NB4 (cell line): ENCODE data around the gene RAB3IL1.

ENCODE experiments used
- POLR2A ChIP-seq: IDR thresholded peaks from 2 replicates; pipeline ENCODE4 v1.6.1; 2011; ENCODE audit warnings: mild to moderate bottlenecking; ENCODE audit not compliant: insufficient read length; ENCODE audit errors: extremely low read depth
- TF ChIP-seq, protein P1 (sequence below): IDR thresholded peaks from one replicate; pipeline ENCODE4 v1.5.1; 2012; ENCODE audit warnings: low read depth, low read length
- TF ChIP-seq, protein P2 (sequence below): IDR thresholded peaks from 2 replicates; pipeline ENCODE4 v1.6.1; 2011; ENCODE audit warnings: low read depth, low read length

DNA sequence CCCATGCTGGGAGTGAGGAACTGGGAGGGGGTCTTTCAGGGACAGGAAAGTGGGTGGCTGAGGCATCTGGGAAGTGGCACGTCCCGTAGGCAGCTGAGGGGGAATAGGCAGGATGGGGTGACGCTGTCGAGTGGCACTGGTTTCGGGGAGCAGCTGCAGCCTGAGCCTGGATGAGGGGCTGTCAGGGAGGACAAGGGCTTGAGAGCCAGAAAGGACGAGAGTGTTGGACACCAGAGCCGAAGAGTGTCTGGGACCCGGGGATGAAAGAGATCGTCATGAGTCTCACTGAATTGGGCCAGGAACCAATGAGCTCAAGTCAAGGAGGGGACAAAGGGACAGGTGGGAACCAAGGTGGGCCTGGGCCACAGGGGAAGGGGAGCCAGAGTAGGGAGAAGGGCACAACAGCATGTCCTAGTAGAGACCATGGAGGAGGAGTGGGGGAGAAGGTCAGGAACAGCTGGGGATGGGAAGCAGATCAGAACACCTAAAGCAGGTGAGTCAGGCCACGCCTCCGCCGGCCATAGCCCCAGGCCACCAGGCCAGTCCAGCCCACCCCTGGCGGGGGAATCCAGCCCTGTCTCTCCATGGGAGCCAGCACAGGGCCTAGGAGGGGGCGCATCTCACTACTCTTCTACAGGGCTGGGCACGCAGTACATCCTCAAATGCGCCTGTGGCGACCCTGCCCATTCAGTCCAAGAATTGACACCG is 4.2 kb downstream of the RAB3IL1 start:
- TF ChIP-seq, protein P1, sequence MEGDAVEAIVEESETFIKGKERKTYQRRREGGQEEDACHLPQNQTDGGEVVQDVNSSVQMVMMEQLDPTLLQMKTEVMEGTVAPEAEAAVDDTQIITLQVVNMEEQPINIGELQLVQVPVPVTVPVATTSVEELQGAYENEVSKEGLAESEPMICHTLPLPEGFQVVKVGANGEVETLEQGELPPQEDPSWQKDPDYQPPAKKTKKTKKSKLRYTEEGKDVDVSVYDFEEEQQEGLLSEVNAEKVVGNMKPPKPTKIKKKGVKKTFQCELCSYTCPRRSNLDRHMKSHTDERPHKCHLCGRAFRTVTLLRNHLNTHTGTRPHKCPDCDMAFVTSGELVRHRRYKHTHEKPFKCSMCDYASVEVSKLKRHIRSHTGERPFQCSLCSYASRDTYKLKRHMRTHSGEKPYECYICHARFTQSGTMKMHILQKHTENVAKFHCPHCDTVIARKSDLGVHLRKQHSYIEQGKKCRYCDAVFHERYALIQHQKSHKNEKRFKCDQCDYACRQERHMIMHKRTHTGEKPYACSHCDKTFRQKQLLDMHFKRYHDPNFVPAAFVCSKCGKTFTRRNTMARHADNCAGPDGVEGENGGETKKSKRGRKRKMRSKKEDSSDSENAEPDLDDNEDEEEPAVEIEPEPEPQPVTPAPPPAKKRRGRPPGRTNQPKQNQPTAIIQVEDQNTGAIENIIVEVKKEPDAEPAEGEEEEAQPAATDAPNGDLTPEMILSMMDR = no peak
- no peak for TF ChIP-seq POLR2A
- TF ChIP-seq, protein P2, sequence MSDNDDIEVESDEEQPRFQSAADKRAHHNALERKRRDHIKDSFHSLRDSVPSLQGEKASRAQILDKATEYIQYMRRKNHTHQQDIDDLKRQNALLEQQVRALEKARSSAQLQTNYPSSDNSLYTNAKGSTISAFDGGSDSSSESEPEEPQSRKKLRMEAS = no peak
